CD4-positive, alpha-beta memory T cell (primary cell): ENCODE data around the gene ZNF618. TPM values are rescaled to one million over a fixed set of nuclear protein-coding genes. Genes with fewer than 3 reads are reported as not detected.

ENCODE experiments used
- CTCF ChIA-PET: fragments of 350-600 bp; sonication (Branson Sonifier 250); formaldehyde crosslinking; loops from one replicate; lab custom pipeline; 2021; ENCODE audit warnings: inconsistent platforms; ENCODE audit not compliant: partially characterized antibody; lab: Charles Lee
- POLR2A ChIA-PET: fragments of 350-600 bp; sonication (Branson Sonifier 250); formaldehyde crosslinking; loops from one replicate; lab custom pipeline; 2021; ENCODE audit not compliant: partially characterized antibody; lab: Charles Lee
- DNase-seq, 5 donors: peaks; one replicate each; pipeline versions ENCODE4 v3.0.0 to v3.0.0-alpha.2; 2020 to 2022; ENCODE audit warnings: mixed read lengths in 1 of 5
- H3K27ac ChIP-seq: one replicate; pipeline ENCODE4 v1.7.0; 2013; ENCODE audit warnings: low read depth, low read length
- H3K27me3 ChIP-seq: 2 replicates; pipeline ENCODE4 v1.7.0; 2013; ENCODE audit warnings: mild to moderate bottlenecking, low read length, moderate library complexity; ENCODE audit not compliant: insufficient read depth
- H3K36me3 ChIP-seq: 2 replicates; pipeline ENCODE4 v1.7.0; 2013; ENCODE audit warnings: mild to moderate bottlenecking, low read length, moderate library complexity; ENCODE audit not compliant: insufficient read depth
- H3K4me1 ChIP-seq: 2 replicates; pipeline ENCODE4 v1.7.0; 2013; ENCODE audit warnings: mild to moderate bottlenecking, low read length, moderate library complexity; ENCODE audit not compliant: insufficient read depth
- H3K4me3 ChIP-seq, 2 donors: one replicate each; pipeline ENCODE4 v1.7.0; 2013; ENCODE audit warnings: low read length in 2 of 2, mild to moderate bottlenecking in 1 of 2
- H3K9me3 ChIP-seq, 2 donors: one replicate each; pipeline ENCODE4 v1.7.0; 2013; ENCODE audit warnings: low read length in 2 of 2, control low read depth in 1 of 2; ENCODE audit not compliant: control insufficient read depth in 1 of 2
- H3K27ac Mint-ChIP-seq, 7 donors: one replicate each; pipeline ENCODE4 v1.8.0; 2020 to 2021; ENCODE audit warnings: mixed read lengths in 7 of 7, mild to moderate bottlenecking in 6 of 7, inconsistent platforms in 3 of 7, moderate library complexity in 3 of 7
- H3K27me3 Mint-ChIP-seq, 2 donors: one replicate each; pipeline ENCODE4 v1.8.0; 2020 to 2021; ENCODE audit warnings: mixed read lengths in 2 of 2
- H3K36me3 Mint-ChIP-seq, 2 donors: one replicate each; pipeline ENCODE4 v1.8.0; 2020 to 2021; ENCODE audit warnings: mixed read lengths in 2 of 2, inconsistent platforms in 1 of 2, mild to moderate bottlenecking in 1 of 2
- H3K4me1 Mint-ChIP-seq, 4 donors: one replicate each; pipeline ENCODE4 v1.8.0; 2020 to 2021; ENCODE audit warnings: mixed read lengths in 4 of 4, mild to moderate bottlenecking in 1 of 4
- H3K4me3 Mint-ChIP-seq, 8 donors: one replicate each; pipeline ENCODE4 v1.8.0; 2020 to 2021; ENCODE audit warnings: mixed read lengths in 8 of 8, mild to moderate bottlenecking in 7 of 8, moderate library complexity in 6 of 8, inconsistent platforms in 3 of 8
- H3K9me3 Mint-ChIP-seq, 8 donors: one replicate each; pipeline ENCODE4 v1.8.0; 2020 to 2021; ENCODE audit warnings: mixed read lengths in 8 of 8, mild to moderate bottlenecking in 5 of 8, inconsistent platforms in 3 of 8, moderate library complexity in 1 of 8
- intact Hi-C: fragments of 100-400 bp; cut with micrococcal nuclease; formaldehyde crosslinking; loops from one replicate; pipeline ENCODE4 v1.15.1; 2023
- polyA plus RNA-seq, 2 donors: library from polyadenylated mRNA; unstranded; fragments of 300-500 nt; fragmentation: Illumina TruSeq; gene quantifications; one replicate each; pipeline ENCODE4 v1.2.3, GENCODE V29; 2021
- total RNA-seq, 2 experiments: library from RNA; stranded (reverse); gene quantifications; one replicate each; pipeline ENCODE4 v1.2.3, GENCODE V29; 2021

ZNF618 gene
- total and polyA plus RNA-seq, 4 experiments from 2014 or later: 0.79 to 1.7 (median 0.80) TPM; not detected in 1

DNA sequence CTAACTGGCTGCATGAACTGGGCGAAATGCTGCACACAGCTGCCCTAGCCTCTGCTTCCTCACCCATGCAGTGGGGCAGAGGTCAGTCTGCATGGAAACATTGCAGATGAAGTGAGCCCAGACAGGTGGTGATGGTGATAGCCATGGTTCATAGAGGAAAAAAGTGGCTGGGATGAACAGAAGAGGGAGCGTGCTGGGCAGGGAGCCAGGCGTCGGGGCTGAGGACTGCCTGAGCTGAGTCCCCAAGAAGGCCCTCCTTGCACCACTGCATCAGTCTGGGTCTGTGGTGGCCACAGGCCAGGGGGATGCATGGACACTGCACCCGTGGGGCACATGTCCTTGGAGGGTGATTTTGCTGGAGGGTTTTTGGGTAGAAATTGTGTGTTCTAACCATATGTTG lies 121.5 kb downstream of the ZNF618 start:
- H3K4me3 ChIP-seq: no peak overlapping the region
- ChIA-PET CTCF (no interaction called here), POLR2A (no interaction called here)
- no peaks in the 10 kb centered on the region for H3K4me1 ChIP-seq
- H3K9me3 ChIP-seq: no peaks in the 10 kb centered on the region
- Mint-ChIP-seq H3K9me3 (no peaks in the 10 kb centered on the region), H3K27me3 (peaks cover 0 to 1% of the 10 kb centered on the region in 2 donors), H3K36me3 (no peaks in the 10 kb centered on the region), H3K4me1 (peaks cover 0 to 4% (median 2%) of the 10 kb centered on the region in 4 donors), H3K27ac (no peak overlapping the region), H3K4me3 (no peak overlapping the region)
- no peaks in the 10 kb centered on the region for H3K36me3 ChIP-seq
- intact Hi-C loops: no loop called here
- H3K27ac ChIP-seq: no peak overlapping the region
- no peak for DNase-seq
- no peaks in the 10 kb centered on the region for H3K27me3 ChIP-seq

DNA sequence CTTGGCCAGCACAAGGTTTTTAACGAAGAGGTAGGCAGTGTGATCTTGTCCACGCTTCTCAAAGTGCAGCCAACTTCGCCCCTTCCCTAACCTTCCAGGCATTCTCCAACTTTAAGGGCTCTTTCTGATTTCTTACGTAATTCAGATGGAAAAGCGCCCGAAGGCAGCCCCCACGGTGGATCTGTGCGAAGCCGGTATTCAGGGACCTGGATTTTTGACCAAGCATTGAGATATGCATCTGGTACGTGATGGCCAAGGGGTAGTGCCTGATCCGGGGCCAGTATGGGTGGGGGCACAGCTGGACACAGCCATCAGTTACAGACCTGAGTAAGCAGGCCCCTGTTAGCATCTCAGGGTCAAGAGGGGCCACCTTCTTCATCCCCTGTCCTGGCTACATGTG lies 122.0 kb downstream of the ZNF618 start:
- H3K36me3 ChIP-seq: no peaks in the 10 kb centered on the region
- H3K27me3 Mint-ChIP-seq: peaks cover 0 to 1% of the 10 kb centered on the region in 2 donors
- H3K27ac ChIP-seq: no peak overlapping the region
- no peaks in the 10 kb centered on the region for H3K36me3 Mint-ChIP-seq
- H3K4me1 ChIP-seq: no peaks in the 10 kb centered on the region
- H3K27me3 ChIP-seq: no peaks in the 10 kb centered on the region
- no peaks in the 10 kb centered on the region for H3K9me3 Mint-ChIP-seq
- POLR2A ChIA-PET: no interaction called here
- DNase-seq: no peak
- peaks cover 0 to 4% (median 0%) of the 10 kb centered on the region in 4 donors for H3K4me1 Mint-ChIP-seq
- H3K9me3 ChIP-seq: no peaks in the 10 kb centered on the region
- H3K4me3 ChIP-seq: no peak overlapping the region
- intact Hi-C loops: no loop called here
- CTCF ChIA-PET: no interaction called here
- no peak overlapping the region for H3K4me3 Mint-ChIP-seq
- no peak overlapping the region for H3K27ac Mint-ChIP-seq

DNA sequence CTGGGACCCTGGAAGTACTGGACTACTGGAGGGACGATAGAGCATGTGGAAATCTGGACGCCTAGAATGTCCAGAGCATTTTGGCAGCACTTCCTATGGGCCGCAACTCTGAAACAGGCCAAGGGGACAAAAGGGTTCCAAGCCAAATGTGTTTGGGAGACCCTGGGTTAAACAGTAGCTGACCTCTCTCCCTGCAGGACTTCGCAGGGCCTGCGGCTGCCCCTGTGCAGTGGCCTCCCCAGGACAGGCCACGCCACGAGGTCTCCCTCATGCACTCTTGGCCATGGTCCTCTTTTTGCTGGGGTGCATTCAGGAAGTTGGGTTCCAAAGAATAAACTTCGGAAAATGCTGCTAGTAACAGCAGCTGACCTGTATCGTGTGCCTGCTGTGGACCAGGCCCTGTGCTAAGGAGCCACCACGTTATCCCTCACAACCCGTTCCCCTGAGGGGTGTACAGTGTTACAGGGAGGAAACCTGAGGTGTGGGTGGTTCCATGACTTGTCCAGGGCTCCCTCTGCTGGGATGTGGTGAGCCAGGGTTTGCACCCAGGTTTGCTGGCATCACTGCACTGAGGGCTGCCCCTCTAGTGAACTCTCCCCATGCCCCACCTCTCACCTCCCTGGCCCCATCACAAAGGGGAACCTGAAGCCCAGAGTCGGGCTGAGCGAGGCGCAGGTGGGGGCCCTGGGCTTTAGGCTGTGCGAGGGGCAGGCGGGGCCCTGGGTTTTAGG lies 122.6 kb downstream of the ZNF618 start:
- no peaks in the 10 kb centered on the region for H3K4me1 ChIP-seq
- CTCF ChIA-PET: no interaction called here

DNA sequence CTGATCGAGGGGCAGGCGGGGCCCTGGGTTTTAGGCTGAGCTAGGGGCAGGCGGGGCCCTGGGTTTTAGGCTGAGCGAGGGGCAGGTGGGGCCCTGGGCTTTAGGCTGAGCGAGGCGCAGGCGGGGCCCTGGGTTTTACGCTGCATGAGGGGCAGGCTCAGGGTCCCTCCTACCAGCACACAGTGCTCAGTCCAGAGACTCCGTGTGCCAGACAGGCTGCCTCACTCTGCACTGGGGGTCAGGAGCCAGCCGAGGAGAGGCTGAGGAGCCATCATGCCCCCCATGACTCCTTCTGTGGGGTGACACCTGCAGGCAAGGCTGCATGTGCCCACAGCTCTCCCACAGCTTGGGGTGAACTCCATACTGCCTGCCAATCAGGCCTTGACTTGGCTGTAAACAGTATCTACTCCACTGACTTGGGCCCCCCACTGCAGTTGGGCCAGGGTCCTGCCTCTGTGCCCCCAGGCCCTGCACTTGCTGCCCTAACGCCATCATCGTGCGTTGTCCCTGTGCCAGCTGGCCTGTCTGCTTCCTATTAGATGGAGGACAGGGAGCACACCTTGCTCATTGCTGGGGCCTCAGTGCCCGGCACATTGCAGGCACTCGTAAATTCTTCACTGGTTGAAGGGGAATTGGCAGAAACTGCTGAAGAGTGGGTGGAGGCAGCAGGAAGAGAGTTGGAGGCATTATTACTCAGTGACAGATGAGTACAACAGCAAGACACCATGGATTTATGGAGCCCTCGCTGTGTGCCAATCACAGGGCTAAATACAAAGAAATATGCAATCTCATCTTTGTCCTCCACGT lies 123.3 kb downstream of the ZNF618 start:
- H3K27ac Mint-ChIP-seq: no peak overlapping the region
- no peaks in the 10 kb centered on the region for H3K9me3 ChIP-seq
- H3K9me3 Mint-ChIP-seq: no peaks in the 10 kb centered on the region
- H3K27me3 ChIP-seq: no peaks in the 10 kb centered on the region
- no peaks in the 10 kb centered on the region for H3K4me1 ChIP-seq
- ChIA-PET CTCF (no interaction called here), POLR2A (no interaction called here)
- H3K27ac ChIP-seq: no peak overlapping the region
- no peak for DNase-seq
- H3K36me3 ChIP-seq: no peaks in the 10 kb centered on the region
- no peak overlapping the region for H3K4me3 Mint-ChIP-seq
- H3K4me1 Mint-ChIP-seq: no peaks in the 10 kb centered on the region
- no peak overlapping the region for H3K4me3 ChIP-seq
- intact Hi-C loops: no loop called here
- peaks cover 0 to 1% of the 10 kb centered on the region in 2 donors for H3K27me3 Mint-ChIP-seq
- no peaks in the 10 kb centered on the region for H3K36me3 Mint-ChIP-seq

More for the DNA sequence above, 122.6 kb downstream of the ZNF618 start:
- Mint-ChIP-seq H3K36me3 (no peaks in the 10 kb centered on the region), H3K27ac (no peak overlapping the region), H3K4me3 (no peak overlapping the region), H3K4me1 (peaks cover 0 to 4% (median 0%) of the 10 kb centered on the region in 4 donors), H3K27me3 (peaks cover 0 to 1% of the 10 kb centered on the region in 2 donors), H3K9me3 (no peaks in the 10 kb centered on the region)
- intact Hi-C loops: no loop called here
- H3K27me3 ChIP-seq: no peaks in the 10 kb centered on the region
- H3K4me3 ChIP-seq: no peak overlapping the region
- DNase-seq: no peak
- H3K27ac ChIP-seq: no peak overlapping the region
- no peaks in the 10 kb centered on the region for H3K9me3 ChIP-seq
- H3K36me3 ChIP-seq: no peaks in the 10 kb centered on the region
- POLR2A ChIA-PET: no interaction called here

DNA sequence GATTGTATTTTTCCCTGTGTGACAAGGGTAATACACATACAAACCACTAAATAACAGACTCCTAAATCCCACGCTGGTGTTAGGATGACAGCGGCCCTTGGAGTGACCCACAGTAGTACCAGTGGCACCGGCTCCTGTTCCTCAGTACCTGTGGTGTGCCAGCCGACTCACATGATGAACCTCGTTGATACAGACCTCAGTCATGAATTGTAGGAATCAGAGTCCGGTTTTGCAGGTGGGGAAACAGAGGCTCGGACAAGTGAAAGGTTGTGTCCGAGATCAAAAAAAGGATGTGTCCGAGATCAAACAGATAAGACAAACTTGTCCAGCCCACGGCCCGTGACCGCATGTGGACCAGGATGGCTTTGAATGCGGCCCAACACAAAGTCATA lies 124.0 kb downstream of the ZNF618 start:
- no peak for DNase-seq
- Histone ChIP-seq H3K27ac (no peak overlapping the region), H3K27me3 (no peaks in the 10 kb centered on the region), H3K36me3 (no peaks in the 10 kb centered on the region), H3K9me3 (no peaks in the 10 kb centered on the region), H3K4me1 (no peaks in the 10 kb centered on the region), H3K4me3 (no peak overlapping the region)
- intact Hi-C loops: no loop called here
- no peaks in the 10 kb centered on the region for H3K4me1 Mint-ChIP-seq
- no peaks in the 10 kb centered on the region for H3K9me3 Mint-ChIP-seq
- H3K36me3 Mint-ChIP-seq: no peaks in the 10 kb centered on the region
- H3K4me3 Mint-ChIP-seq: no peak overlapping the region
- ChIA-PET CTCF (no interaction called here), POLR2A (no interaction called here)
- no peak overlapping the region for H3K27ac Mint-ChIP-seq
- H3K27me3 Mint-ChIP-seq: peaks cover 0 to 1% of the 10 kb centered on the region in 2 donors

DNA sequence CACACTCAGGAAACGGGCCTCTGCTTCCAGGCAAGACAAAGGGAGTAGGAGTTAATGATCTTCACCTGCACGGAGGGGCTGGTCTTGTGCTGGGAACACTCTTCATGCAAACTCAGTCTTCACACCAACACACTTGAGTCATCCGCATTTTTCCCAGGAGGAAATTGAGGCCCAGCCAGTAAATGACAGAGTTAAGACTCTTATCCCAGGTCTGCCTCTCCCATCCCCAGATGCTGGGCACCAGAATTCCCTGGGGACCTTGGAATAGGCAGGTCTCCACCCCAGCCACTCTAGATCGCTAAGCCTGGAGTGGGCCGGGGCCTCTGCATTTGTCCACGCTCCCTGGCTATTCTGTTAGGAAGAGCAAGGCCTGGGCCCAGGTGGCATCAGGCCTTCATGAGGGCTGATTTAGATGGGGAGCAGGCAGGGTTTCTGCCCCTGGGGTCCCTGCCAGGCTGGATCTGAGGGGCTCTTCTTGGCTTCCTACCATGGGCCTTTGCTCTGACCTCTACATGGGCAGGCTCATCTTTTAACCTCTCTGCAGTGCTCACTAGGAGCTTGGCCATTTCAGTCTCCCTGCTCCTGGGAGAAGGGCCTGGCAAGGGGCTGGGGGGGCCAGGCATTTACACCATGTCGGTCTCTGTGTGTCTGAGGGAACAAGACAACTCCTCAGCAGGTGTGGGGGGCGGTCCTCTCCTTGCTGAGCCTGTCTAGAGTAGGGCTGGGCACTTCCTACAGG lies 124.7 kb downstream of the ZNF618 start:
- intact Hi-C loops: no loop called here
- Mint-ChIP-seq H3K4me1 (no peaks in the 10 kb centered on the region), H3K9me3 (peaks cover 0 to 1% (median 0%) of the 10 kb centered on the region in 8 donors)

DNA sequence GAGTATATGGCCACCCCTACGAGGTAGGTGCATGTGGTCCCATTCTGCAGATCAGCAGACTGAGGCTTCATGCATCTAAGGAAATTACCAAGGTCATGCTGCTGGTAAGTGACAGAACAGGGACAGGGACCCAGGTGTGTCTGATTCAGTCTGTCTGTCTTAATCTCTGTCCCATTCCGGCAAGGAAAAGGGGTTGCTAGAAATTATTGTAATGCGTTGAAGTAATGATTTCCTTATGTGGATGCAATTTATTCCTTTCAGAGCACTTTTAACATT lies 125.2 kb downstream of the ZNF618 start:
- POLR2A ChIA-PET: no interaction called here
- Histone ChIP-seq H3K4me1 (no peaks in the 10 kb centered on the region), H3K4me3 (no peak overlapping the region), H3K9me3 (no peaks in the 10 kb centered on the region), H3K36me3 (no peaks in the 10 kb centered on the region), H3K27me3 (no peaks in the 10 kb centered on the region), H3K27ac (no peak overlapping the region)
- no peak for DNase-seq
- CTCF ChIA-PET: no interaction called here
- no peaks in the 10 kb centered on the region for H3K4me1 Mint-ChIP-seq
- no peaks in the 10 kb centered on the region for H3K27me3 Mint-ChIP-seq
- peaks cover 0 to 3% of the 10 kb centered on the region in 2 donors for H3K36me3 Mint-ChIP-seq
- intact Hi-C loops: no loop called here
- no peak overlapping the region for H3K27ac Mint-ChIP-seq
- H3K4me3 Mint-ChIP-seq: no peak overlapping the region
- H3K9me3 Mint-ChIP-seq: peaks cover 0 to 1% (median 0%) of the 10 kb centered on the region in 8 donors

More for the DNA sequence above, 124.7 kb downstream of the ZNF618 start:
- ChIA-PET CTCF (no interaction called here), POLR2A (no interaction called here)
- Mint-ChIP-seq H3K27ac (no peak overlapping the region), H3K36me3 (peaks cover 0 to 3% of the 10 kb centered on the region in 2 donors), H3K4me3 (no peak overlapping the region), H3K27me3 (no peaks in the 10 kb centered on the region)
- DNase-seq: no peak
- no peaks in the 10 kb centered on the region for H3K4me1 ChIP-seq
- H3K9me3 ChIP-seq: no peaks in the 10 kb centered on the region
- H3K27me3 ChIP-seq: no peaks in the 10 kb centered on the region
- H3K36me3 ChIP-seq: no peaks in the 10 kb centered on the region
- H3K27ac ChIP-seq: no peak overlapping the region
- no peak overlapping the region for H3K4me3 ChIP-seq
